SK-N-SH treated with all-trans-retinoic acid at 6 μM for 48 hours (cell line): ENCODE measurements around the gene RAD51B.

Source experiments
- TOX ChIP-seq: fragments of 250-450 bp; sonication (Bioruptor Pico); IDR thresholded peaks from 2 replicates; pipeline ENCODE4 v1.8.0; 2021; ENCODE audit warnings: mild to moderate bottlenecking, moderate library complexity, borderline replicate concordance
- ZFP30 ChIP-seq: fragments of 450-650 bp; formaldehyde crosslinking; IDR thresholded peaks from 2 replicates; pipeline ENCODE4 v1.5.0; 2022; ENCODE audit warnings: mild to moderate bottlenecking, moderate library complexity
- ZNF8 ChIP-seq: fragments of 450-650 bp; formaldehyde crosslinking; IDR thresholded peaks from 2 replicates; pipeline ENCODE4 v1.5.0; 2020; ENCODE audit warnings: mild to moderate bottlenecking, moderate library complexity
- TF ChIP-seq, protein P1 (sequence below): fragments of 250-450 bp; sonication (Bioruptor Pico); IDR thresholded peaks from 2 replicates; pipeline ENCODE4 v1.5.1; 2020; ENCODE audit warnings: low read depth, mild to moderate bottlenecking, moderate library complexity
- TF ChIP-seq, protein P2 (sequence below): fragments of 250-450 bp; sonication (Bioruptor Pico); IDR thresholded peaks from 2 replicates; pipeline ENCODE4 v1.5.0; 2020; ENCODE audit warnings: mild to moderate bottlenecking, moderate library complexity

DNA sequence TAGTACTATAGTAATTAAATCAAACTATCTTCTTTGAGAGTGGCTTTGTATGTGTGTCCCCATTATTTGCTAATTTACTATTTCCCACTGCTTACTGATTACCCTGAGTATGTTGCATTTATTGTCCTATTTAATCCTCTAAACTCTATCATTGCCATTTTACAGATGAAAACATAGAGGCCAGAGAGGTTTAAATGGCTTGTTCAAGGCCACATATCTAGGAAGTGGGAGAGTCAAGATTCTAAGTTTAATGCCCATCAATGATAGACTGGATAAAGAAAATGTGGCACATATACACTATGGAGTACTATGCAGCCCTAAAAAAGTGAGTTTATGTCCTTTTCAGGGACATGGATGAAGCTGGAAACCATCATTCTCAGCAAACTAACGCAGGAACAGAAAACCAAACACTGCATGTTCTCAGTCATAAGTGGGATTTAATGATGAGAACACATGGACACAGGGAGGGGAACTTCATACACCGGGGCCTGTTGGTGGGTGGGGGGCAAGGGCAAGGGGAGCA is 553.6 kb downstream of the RAD51B start:
- TF ChIP-seq, protein P1, sequence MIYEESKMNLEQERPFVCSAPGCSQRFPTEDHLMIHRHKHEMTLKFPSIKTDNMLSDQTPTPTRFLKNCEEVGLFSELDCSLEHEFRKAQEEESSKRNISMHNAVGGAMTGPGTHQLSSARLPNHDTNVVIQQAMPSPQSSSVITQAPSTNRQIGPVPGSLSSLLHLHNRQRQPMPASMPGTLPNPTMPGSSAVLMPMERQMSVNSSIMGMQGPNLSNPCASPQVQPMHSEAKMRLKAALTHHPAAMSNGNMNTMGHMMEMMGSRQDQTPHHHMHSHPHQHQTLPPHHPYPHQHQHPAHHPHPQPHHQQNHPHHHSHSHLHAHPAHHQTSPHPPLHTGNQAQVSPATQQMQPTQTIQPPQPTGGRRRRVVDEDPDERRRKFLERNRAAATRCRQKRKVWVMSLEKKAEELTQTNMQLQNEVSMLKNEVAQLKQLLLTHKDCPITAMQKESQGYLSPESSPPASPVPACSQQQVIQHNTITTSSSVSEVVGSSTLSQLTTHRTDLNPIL = no peak
- TF ChIP-seq ZFP30 (CRISPR knock-in tag) = no peak
- TF ChIP-seq ZNF8 (CRISPR knock-in tag) = no peak
- TF ChIP-seq, protein P2, sequence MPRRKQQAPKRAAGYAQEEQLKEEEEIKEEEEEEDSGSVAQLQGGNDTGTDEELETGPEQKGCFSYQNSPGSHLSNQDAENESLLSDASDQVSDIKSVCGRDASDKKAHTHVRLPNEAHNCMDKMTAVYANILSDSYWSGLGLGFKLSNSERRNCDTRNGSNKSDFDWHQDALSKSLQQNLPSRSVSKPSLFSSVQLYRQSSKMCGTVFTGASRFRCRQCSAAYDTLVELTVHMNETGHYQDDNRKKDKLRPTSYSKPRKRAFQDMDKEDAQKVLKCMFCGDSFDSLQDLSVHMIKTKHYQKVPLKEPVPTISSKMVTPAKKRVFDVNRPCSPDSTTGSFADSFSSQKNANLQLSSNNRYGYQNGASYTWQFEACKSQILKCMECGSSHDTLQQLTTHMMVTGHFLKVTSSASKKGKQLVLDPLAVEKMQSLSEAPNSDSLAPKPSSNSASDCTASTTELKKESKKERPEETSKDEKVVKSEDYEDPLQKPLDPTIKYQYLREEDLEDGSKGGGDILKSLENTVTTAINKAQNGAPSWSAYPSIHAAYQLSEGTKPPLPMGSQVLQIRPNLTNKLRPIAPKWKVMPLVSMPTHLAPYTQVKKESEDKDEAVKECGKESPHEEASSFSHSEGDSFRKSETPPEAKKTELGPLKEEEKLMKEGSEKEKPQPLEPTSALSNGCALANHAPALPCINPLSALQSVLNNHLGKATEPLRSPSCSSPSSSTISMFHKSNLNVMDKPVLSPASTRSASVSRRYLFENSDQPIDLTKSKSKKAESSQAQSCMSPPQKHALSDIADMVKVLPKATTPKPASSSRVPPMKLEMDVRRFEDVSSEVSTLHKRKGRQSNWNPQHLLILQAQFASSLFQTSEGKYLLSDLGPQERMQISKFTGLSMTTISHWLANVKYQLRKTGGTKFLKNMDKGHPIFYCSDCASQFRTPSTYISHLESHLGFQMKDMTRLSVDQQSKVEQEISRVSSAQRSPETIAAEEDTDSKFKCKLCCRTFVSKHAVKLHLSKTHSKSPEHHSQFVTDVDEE (CRISPR knock-in tag) = no peak
- TF ChIP-seq TOX (CRISPR knock-in tag) = no peak
